ENCODE measurements around the gene RACK1.

DNA sequence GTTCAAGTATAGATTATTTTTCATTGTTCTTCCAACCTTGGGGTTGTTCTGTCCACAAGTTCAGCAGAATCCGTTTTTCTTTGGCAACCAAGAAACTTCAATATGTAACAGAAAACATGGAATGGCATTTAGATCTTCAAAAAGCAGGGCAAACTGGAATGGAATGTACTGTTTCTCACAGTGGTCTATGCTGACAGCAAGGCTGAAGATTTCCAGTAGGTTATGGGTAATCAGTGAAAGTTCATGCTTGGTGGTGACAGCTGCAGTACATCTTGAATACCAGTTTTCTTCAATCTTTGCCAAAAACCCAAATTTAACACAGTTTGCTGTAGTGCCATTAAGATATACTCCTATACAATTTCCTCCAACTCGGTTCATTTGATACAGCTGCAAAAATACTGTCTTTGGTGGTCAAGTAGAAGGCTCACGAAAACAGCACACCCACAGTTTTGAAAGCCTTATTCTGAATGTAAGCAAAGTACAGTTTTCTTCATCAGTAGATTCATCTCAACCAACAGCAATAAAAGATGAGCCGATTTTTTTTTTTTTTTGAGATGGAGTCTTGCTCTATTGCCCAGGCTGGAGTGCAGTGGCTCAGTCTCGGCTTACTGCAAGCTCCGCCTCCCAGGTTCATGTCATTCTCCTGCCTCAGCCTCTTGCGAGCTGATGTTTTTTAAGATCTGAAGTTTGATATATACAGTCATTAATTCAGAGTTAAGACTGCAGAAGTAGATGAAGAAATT, 12.3 kb upstream of the RACK1 start:
- TF ChIP-seq, protein P1, sequence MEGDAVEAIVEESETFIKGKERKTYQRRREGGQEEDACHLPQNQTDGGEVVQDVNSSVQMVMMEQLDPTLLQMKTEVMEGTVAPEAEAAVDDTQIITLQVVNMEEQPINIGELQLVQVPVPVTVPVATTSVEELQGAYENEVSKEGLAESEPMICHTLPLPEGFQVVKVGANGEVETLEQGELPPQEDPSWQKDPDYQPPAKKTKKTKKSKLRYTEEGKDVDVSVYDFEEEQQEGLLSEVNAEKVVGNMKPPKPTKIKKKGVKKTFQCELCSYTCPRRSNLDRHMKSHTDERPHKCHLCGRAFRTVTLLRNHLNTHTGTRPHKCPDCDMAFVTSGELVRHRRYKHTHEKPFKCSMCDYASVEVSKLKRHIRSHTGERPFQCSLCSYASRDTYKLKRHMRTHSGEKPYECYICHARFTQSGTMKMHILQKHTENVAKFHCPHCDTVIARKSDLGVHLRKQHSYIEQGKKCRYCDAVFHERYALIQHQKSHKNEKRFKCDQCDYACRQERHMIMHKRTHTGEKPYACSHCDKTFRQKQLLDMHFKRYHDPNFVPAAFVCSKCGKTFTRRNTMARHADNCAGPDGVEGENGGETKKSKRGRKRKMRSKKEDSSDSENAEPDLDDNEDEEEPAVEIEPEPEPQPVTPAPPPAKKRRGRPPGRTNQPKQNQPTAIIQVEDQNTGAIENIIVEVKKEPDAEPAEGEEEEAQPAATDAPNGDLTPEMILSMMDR (IDR thresholded peaks at IDR 0.05 in 8 of 11, conservative IDR thresholded peaks at IDR 0.05 in 3 of 11), result no peak
- TF ChIP-seq POLR2AphosphoS5 (IDR thresholded peaks at IDR 0.05), result no peak

Measured in spleen (tissue), 7 donors.